ENCODE measurements around the gene TTC28.

The TTC28 gene

DNA sequence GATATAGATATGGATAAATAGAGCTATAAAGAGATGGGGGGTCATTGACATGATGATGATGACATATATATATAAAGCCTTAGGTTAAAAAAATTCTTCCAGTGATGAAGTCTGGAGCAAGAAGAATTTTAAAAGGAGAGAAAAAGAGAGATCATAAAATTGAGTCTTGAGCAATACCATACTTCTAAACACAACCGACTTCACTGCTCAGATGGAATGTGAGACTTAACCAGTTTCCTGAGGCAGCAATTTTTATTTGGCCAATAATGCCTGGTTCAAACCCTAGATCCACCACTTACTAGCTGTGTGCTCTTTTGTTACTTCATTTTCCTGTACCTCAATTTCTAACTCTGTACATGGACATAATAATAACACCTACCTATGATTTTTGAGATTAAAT lies 229.5 kb downstream of the TTC28 start:
- no peak overlapping the region for H3K4me3 ChIP-seq
- no peak overlapping the region for H3K4me2 ChIP-seq
- no peaks in the 10 kb centered on the region for H3K36me3 ChIP-seq
- no peaks in the 10 kb centered on the region for H3K27me3 ChIP-seq
- H3K4me1 ChIP-seq: no peaks in the 10 kb centered on the region
- H3K27ac ChIP-seq: no peak overlapping the region
- no peaks in the 10 kb centered on the region for H4K20me1 ChIP-seq
- H3K9ac ChIP-seq: no peak overlapping the region
- TF ChIP-seq Cebpa-rat (IDR thresholded peaks at IDR 0.05): no peak
- H3K9me3 ChIP-seq: peaks cover 6% of the 10 kb centered on the region; the same call in 1 of the 2 replicates

DNA sequence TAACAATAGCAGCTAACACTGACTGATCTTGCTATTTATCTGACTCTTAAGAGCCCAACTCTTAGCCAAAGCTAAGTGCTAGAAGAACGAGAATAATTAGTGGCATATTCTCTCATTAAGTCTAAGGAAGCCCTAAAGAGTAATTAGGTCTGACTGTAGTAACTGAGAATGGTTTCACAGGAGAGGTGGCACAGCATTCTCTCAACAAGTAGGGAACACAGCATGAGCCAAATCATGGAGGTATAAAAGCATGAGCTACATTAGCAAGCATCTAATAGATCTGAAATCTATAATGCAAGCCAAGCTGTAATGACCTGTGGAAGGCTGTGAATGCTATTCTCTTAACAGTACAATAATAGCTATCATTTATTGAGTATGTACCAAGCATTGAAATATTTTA lies 230.6 kb downstream of the TTC28 start:
- no peak overlapping the region for H3K9ac ChIP-seq
- H3K9me3 ChIP-seq: peaks cover 6% of the 10 kb centered on the region; the same call in 1 of the 2 replicates
- no peaks in the 10 kb centered on the region for H4K20me1 ChIP-seq
- H3K27me3 ChIP-seq: no peaks in the 10 kb centered on the region
- no peak overlapping the region for H3K4me2 ChIP-seq
- H3K36me3 ChIP-seq: no peaks in the 10 kb centered on the region
- TF ChIP-seq Cebpa-rat (IDR thresholded peaks at IDR 0.05): no peak
- H3K27ac ChIP-seq: no peak overlapping the region
- H3K4me3 ChIP-seq: no peak overlapping the region
- no peaks in the 10 kb centered on the region for H3K4me1 ChIP-seq

DNA sequence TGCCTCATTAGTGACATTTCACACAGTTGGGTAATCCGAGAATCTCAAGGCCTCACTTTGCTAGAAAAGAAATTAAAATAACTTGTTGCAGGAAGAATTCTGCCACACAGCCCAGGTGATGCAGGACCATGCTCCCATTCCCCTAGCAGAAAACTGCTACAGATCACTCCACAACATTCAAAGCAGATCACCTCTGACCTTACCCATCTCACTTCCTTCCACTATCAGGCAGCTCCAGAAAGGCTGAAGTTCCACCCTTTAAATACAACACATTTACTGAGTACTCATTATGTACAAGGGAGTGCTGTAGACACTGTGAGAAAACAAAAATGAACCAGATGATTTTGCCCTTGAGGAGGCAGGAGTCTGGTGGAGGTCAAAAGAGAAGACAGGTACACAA lies 231.0 kb downstream of the TTC28 start:
- Histone ChIP-seq H3K27me3 (no peaks in the 10 kb centered on the region), H3K27ac (no peak overlapping the region), H4K20me1 (no peaks in the 10 kb centered on the region), H3K4me1 (0 out of 2 replicates have a peak, but pooled peaks cover 1% of the 10 kb centered on the region), H3K4me3 (no peak overlapping the region), H3K4me2 (no peak overlapping the region), H3K36me3 (no peaks in the 10 kb centered on the region), H3K9ac (no peak overlapping the region), H3K9me3 (peaks cover 6% of the 10 kb centered on the region; the same call in 1 of the 2 replicates)
- TF ChIP-seq Cebpa-rat (IDR thresholded peaks at IDR 0.05): no peak

DNA sequence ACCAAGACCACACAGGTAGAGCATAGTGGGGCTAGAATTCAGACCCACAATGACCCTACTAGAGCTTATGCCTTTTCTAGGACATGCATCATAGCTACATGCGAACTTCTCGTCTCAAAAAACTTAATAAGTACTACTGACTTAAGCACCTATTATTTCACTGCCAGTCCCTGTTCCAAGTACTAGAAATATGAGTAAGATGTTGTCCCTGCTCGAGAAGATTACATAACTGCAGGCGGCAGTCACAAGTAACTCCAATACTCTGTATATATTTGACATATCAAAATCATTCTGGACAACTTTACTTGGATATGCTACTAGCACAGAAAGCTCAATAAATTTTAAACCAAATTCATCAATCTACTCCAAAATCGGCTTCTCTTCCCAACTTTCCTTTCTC lies 235.0 kb downstream of the TTC28 start:
- Histone ChIP-seq H3K27me3 (no peaks in the 10 kb centered on the region), H4K20me1 (no peaks in the 10 kb centered on the region), H3K4me1 (peaks cover 26% of the 10 kb centered on the region), H3K4me3 (no peak overlapping the region), H3K27ac (no peak overlapping the region), H3K9me3 (no peaks in the 10 kb centered on the region), H3K9ac (no peak overlapping the region), H3K36me3 (no peaks in the 10 kb centered on the region), H3K4me2 (no peak overlapping the region)
- TF ChIP-seq Cebpa-rat (IDR thresholded peaks at IDR 0.05): no peak

DNA sequence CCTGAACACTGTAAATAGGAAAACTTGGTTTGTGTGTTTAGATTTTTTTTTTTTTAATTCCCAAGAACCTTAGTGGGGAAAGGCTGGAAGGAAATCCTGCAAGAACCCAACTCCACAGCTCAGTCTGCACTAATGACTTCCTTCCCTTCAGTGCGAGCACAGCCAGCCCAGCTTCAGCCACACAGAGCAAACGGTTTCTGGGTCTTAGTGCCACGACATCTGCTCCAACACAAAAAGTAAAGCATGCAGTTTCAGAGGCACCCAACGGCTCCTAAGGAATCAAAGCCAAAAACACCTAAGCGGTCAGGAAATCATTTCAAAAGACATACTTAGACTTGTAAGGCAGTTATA lies 236.1 kb downstream of the TTC28 start:
- Histone ChIP-seq H3K4me1 (peaks cover 26% of the 10 kb centered on the region), H3K27me3 (no peaks in the 10 kb centered on the region), H3K27ac (0 out of 2 replicates have a peak overlapping the region, but pooled peaks have one; percentile 55), H3K4me3 (peak overlapping the region; percentile 64), H4K20me1 (no peaks in the 10 kb centered on the region), H3K4me2 (peak overlapping the region; percentile 95), H3K9me3 (no peaks in the 10 kb centered on the region), H3K9ac (peak overlapping the region; percentile 66), H3K36me3 (no peaks in the 10 kb centered on the region)
- TF ChIP-seq Cebpa-rat (IDR thresholded peaks at IDR 0.05): no peak

DNA sequence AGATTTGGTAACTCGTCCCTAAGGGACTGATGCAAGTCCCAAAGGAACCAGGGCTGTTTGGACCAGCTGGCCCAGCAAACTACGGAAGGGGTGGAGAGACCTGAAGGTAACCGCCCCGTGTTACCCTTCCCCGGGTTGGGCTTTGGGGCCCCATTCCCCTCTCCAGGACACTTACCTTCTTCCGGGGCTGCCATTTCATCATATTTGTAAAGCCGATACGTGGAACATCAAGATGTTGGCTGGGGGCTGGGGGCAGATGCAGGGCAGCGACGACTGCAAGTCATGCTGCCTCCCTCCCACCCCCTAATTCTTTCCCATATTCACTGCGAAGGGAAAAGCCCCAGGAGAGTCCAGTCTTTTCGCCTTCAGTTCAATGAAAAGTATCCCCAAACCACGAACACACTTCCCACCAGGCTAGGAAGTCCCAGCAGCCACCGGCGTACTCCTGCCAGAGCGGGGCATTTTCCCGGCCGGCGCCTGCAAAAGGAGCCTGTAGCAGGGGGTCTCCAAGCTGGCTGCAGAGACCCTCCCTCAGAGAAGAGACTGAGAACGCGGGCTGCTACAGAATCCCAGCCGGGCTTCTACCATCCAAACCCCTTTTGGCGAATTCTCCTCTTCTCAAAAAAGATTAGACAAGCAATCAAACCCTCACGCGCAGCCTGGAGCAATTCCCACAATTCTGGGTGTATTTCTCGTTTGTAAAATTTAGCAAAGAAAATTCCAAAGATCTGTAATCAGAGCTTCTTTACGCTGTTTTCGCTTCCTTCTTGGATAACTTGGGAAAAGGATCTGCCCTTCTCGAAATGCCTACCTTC lies 236.7 kb downstream of the TTC28 start:
- Histone ChIP-seq H3K4me2 (peak overlapping the region; percentile 95), H3K9ac (peak overlapping the region; percentile 66), H3K4me3 (peak overlapping the region; percentile 64), H3K27me3 (no peaks in the 10 kb centered on the region), H4K20me1 (no peaks in the 10 kb centered on the region), H3K36me3 (no peaks in the 10 kb centered on the region), H3K9me3 (no peaks in the 10 kb centered on the region), H3K4me1 (peaks cover 26% of the 10 kb centered on the region), H3K27ac (peak overlapping the region; percentile 55)
- no peak; the same call in 1 of the 2 replicates for TF ChIP-seq Cebpa-rat (IDR thresholded peaks at IDR 0.05)

DNA sequence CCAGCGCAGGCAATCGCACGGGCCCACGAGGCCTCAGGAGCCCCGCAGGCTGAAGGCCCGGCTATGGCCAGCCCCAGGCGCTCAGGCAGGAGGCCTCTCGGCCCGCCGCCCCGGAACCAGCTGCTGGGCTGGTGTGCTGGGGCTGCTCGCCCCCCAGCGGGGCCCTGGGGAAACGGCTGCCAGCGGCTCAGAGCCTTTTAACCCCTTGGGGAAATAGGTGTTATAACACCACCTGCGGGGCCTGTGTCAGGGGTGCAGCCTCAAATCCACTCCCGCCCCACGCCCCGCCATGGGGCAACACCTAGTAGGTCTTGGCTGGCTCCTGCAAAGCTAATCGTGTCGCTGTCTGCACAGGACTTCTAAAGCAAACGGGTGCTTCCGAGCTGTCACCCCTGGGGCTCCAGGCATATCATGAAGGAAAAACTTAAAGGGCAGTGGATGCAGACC lies 237.4 kb downstream of the TTC28 start:
- Histone ChIP-seq H3K4me1 (peaks cover 26% of the 10 kb centered on the region), H3K4me2 (peak overlapping the region; percentile 95), H3K9ac (peak overlapping the region; percentile 66), H3K9me3 (no peaks in the 10 kb centered on the region), H3K27ac (peak overlapping the region; percentile 32; the same call in 1 of the 2 replicates), H3K4me3 (peak overlapping the region; percentile 64), H3K36me3 (no peaks in the 10 kb centered on the region), H4K20me1 (no peaks in the 10 kb centered on the region), H3K27me3 (no peaks in the 10 kb centered on the region)
- no peak for TF ChIP-seq Cebpa-rat (IDR thresholded peaks at IDR 0.05)

DNA sequence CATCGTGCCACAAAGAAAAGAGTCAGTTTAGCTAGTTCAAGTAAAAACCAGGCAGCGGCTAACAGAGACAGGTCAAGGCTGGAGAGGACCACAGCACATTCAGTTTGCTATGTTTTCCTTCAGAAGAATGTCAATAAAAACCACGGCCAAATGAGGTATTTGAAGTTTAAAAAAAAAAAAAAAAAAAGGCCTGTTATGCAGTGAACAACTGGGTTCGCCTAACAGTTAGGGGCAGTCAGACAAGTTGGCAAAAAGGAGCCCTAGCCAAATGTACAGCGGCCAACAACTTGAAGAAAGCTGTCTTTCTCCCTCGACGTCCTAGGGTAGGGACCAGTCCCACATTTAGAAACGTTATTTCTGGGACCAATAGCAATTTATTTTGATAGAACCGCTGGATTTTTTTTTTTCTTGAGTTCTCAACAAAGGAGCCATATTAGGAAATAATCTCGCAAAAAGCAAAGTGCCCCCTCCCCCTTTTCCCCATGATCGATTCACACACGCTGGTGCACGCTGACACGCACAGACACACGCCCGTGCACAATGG lies 237.8 kb downstream of the TTC28 start:
- H3K27ac ChIP-seq: peak overlapping the region; percentile 32; the same call in 1 of the 2 replicates
- TF ChIP-seq Cebpa-rat (IDR thresholded peaks at IDR 0.05): no peak
- peak overlapping the region; percentile 95 for H3K4me2 ChIP-seq
- 0 out of 2 replicates have a peak overlapping the region, but pooled peaks have one; percentile 66 for H3K9ac ChIP-seq
- no peaks in the 10 kb centered on the region for H3K27me3 ChIP-seq
- no peaks in the 10 kb centered on the region for H3K9me3 ChIP-seq
- no peaks in the 10 kb centered on the region for H4K20me1 ChIP-seq
- no peaks in the 10 kb centered on the region for H3K36me3 ChIP-seq
- H3K4me3 ChIP-seq: peak overlapping the region; percentile 64
- H3K4me1 ChIP-seq: peaks cover 26% of the 10 kb centered on the region

DNA sequence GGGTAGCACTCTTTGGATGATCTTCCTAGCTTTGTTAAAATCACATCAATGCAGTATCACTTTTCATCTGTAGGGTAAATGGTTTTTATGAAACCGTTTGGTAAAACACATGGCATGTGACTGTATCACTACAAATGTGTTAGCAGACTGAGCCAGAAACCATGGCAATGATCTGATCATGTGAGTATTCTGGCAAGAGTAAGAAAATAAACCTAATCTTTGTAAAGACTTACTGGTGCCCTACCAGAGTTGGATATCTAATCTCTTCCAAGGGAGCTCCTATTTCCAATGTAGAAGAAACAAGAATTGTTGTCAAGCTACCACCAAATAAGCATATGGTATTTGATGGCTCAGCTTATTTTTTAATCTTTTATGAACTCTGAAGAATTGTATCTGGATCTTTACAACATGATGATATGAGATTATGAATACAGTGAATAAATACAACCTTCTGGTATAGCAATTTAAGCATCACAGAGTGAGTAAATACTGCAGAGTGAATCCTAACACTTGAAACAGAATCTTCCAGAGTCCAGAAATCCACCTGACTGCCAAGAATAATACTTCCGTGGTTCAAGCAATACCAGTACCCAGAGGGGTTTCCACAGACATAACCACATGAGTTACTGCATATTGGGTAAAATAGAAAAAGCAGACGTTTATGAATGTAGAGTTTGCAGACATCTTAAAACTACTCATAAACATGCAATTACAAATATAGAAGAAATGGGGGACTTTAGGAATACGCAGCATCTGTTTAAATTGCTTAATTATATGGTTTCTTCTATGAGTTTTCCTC lies 238.8 kb downstream of the TTC28 start:
- no peak overlapping the region for H3K4me3 ChIP-seq
- H3K4me1 ChIP-seq: peaks cover 26% of the 10 kb centered on the region
- H4K20me1 ChIP-seq: no peaks in the 10 kb centered on the region
- H3K4me2 ChIP-seq: no peak overlapping the region
- no peak overlapping the region for H3K9ac ChIP-seq
- H3K9me3 ChIP-seq: no peaks in the 10 kb centered on the region
- H3K36me3 ChIP-seq: no peaks in the 10 kb centered on the region
- H3K27me3 ChIP-seq: no peaks in the 10 kb centered on the region
- no peak overlapping the region for H3K27ac ChIP-seq
- TF ChIP-seq Cebpa-rat (IDR thresholded peaks at IDR 0.05): no peak

Data from BLaER1 (cell line).